WTC11 (cell line): ENCODE measurements around the gene MET. TPM values are rescaled to one million over a fixed set of nuclear protein-coding genes. Genes with fewer than 3 reads are reported as not detected.
A peak's percentile ranks its signal among the peaks of the same experiment; 100 is the strongest.

Source experiments
- ATAC-seq: fragments of 200-7000 bp; cut with Tn5 transposase; 2 replicates; pipeline ENCODE4 v1.10.0; 2021; ENCODE audit warnings: mild to moderate bottlenecking, moderate library complexity
- CTCF ChIA-PET: fragments of 300-600 bp; sonication (Branson Sonifier 250); formaldehyde crosslinking; loops from one replicate; lab custom pipeline; 2021; ENCODE audit warnings: antibody characterized with exemption; lab: Charles Lee
- POLR2A ChIA-PET: fragments of 350-600 bp; sonication (Branson Sonifier 250); formaldehyde crosslinking; loops from one replicate; lab custom pipeline; 2021; ENCODE audit warnings: antibody characterized with exemption; lab: Charles Lee
- DNase-seq: peaks from one replicate; pipeline ENCODE4 v3.0.0; 2021; ENCODE audit warnings: low spot score
- H3K27ac Mint-ChIP-seq: 2 replicates; pipeline ENCODE4 v1.8.0; 2021; ENCODE audit warnings: mixed read lengths
- H3K27me3 Mint-ChIP-seq: 2 replicates; pipeline ENCODE4 v1.8.0; 2021; ENCODE audit warnings: low read depth, mild to moderate bottlenecking, moderate library complexity, mixed read lengths
- H3K36me3 Mint-ChIP-seq: 2 replicates; pipeline ENCODE4 v1.8.0; 2021; ENCODE audit warnings: mixed read lengths
- H3K4me1 Mint-ChIP-seq: 2 replicates; pipeline ENCODE4 v1.8.0; 2022; ENCODE audit warnings: mixed read lengths
- H3K4me3 Mint-ChIP-seq: 2 replicates; pipeline ENCODE4 v1.8.0; 2021; ENCODE audit warnings: mild to moderate bottlenecking, moderate library complexity, mixed read lengths
- H3K9me3 Mint-ChIP-seq: 2 replicates; pipeline ENCODE4 v1.8.0; 2021; ENCODE audit warnings: mixed read lengths
- FOXP1 ChIP-seq: sonication (generic); formaldehyde crosslinking; IDR thresholded peaks from 2 replicates; pipeline ENCODE4 v1.8.0; 2022; ENCODE audit warnings: missing genetic modification reagents, mild to moderate bottlenecking, moderate library complexity, borderline replicate concordance
- GRHL2 ChIP-seq: fragments of 250-450 bp; sonication (Bioruptor Pico); IDR thresholded peaks from 2 replicates; pipeline ENCODE4 v1.8.0; 2022; ENCODE audit warnings: mild to moderate bottlenecking, moderate library complexity; ENCODE audit not compliant: insufficient replicate concordance, severe bottlenecking
- HMGA2 ChIP-seq: fragments of 250-450 bp; sonication (Bioruptor Pico); IDR thresholded peaks from 2 replicates; pipeline ENCODE4 v1.4.0; 2021; ENCODE audit warnings: mild to moderate bottlenecking, moderate library complexity
- KAT7 ChIP-seq: sonication (generic); formaldehyde crosslinking; IDR thresholded peaks from 2 replicates; pipeline ENCODE4 v1.8.1; 2023; ENCODE audit warnings: missing genetic modification reagents, mild to moderate bottlenecking, borderline replicate concordance
- NR3C1 ChIP-seq: sonication (generic); formaldehyde crosslinking; conservative IDR thresholded peaks from 2 replicates; pipeline ENCODE4 v1.8.1; 2023; ENCODE audit warnings: low read depth, mild to moderate bottlenecking, missing genetic modification reagents
- RELA ChIP-seq: sonication (generic); formaldehyde crosslinking; IDR thresholded peaks from 2 replicates; pipeline ENCODE4 v1.8.1; 2022; ENCODE audit warnings: missing genetic modification reagents, mild to moderate bottlenecking, borderline replicate concordance
- SP1 ChIP-seq: sonication (generic); formaldehyde crosslinking; conservative IDR thresholded peaks from 2 replicates; pipeline ENCODE4 v1.8.1; 2022; ENCODE audit warnings: missing genetic modification reagents
- ZBTB21 ChIP-seq: sonication (generic); formaldehyde crosslinking; IDR thresholded peaks from 2 replicates; pipeline ENCODE4 v1.8.1; 2023; ENCODE audit warnings: mild to moderate bottlenecking, missing genetic modification reagents, borderline replicate concordance
- ZNF423 ChIP-seq: fragments of 250-450 bp; sonication (Bioruptor Pico); IDR thresholded peaks from 2 replicates; pipeline ENCODE4 v2.1.2; 2022; ENCODE audit warnings: mild to moderate bottlenecking, moderate library complexity
- total RNA-seq: library from RNA; stranded (reverse); gene quantifications from 3 replicates; pipeline ENCODE4 v1.2.3, GENCODE V29; 2021
- TF ChIP-seq, protein P1 (sequence below): fragments of 200-600 bp; IDR thresholded peaks from 2 replicates; pipeline ENCODE4 v1.8.0; 2022; ENCODE audit warnings: antibody characterized with exemption
- TF ChIP-seq, protein P2 (sequence below): fragments of 250-450 bp; sonication (Bioruptor Pico); IDR thresholded peaks from 2 replicates; pipeline ENCODE4 v1.9.0; 2021; ENCODE audit warnings: moderate library complexity, mild to moderate bottlenecking, inconsistent platforms, borderline replicate concordance
- TF ChIP-seq, protein P3 (sequence below): sonication (generic); formaldehyde crosslinking; IDR thresholded peaks from 2 replicates; pipeline ENCODE4 v1.8.0; 2023; ENCODE audit warnings: missing genetic modification reagents
- TF ChIP-seq, protein P4 (sequence below): sonication (generic); formaldehyde crosslinking; IDR thresholded peaks from 2 replicates; pipeline ENCODE4 v1.8.0; 2023; ENCODE audit warnings: missing genetic modification reagents, mild to moderate bottlenecking, borderline replicate concordance
- TF ChIP-seq, protein P5 (sequence below): sonication (generic); formaldehyde crosslinking; IDR thresholded peaks from 2 replicates; pipeline ENCODE4 v1.8.0; 2022; ENCODE audit warnings: mild to moderate bottlenecking, missing genetic modification reagents
- TF ChIP-seq, protein P6 (sequence below): sonication (generic); formaldehyde crosslinking; IDR thresholded peaks from 2 replicates; pipeline ENCODE4 v1.8.1; 2023; ENCODE audit warnings: mild to moderate bottlenecking, moderate library complexity, missing genetic modification reagents
- TF ChIP-seq, protein P7 (sequence below): sonication (generic); formaldehyde crosslinking; IDR thresholded peaks from 2 replicates; pipeline ENCODE4 v1.8.1; 2023; ENCODE audit warnings: mild to moderate bottlenecking, missing genetic modification reagents
- TF ChIP-seq, protein P8 (sequence below): sonication (generic); formaldehyde crosslinking; IDR thresholded peaks from 2 replicates; pipeline ENCODE4 v1.8.1; 2023; ENCODE audit warnings: mild to moderate bottlenecking, missing genetic modification reagents, moderate library complexity

The MET gene
- total RNA-seq, 1 experiment from 2014 or later = 9.4 TPM

DNA sequence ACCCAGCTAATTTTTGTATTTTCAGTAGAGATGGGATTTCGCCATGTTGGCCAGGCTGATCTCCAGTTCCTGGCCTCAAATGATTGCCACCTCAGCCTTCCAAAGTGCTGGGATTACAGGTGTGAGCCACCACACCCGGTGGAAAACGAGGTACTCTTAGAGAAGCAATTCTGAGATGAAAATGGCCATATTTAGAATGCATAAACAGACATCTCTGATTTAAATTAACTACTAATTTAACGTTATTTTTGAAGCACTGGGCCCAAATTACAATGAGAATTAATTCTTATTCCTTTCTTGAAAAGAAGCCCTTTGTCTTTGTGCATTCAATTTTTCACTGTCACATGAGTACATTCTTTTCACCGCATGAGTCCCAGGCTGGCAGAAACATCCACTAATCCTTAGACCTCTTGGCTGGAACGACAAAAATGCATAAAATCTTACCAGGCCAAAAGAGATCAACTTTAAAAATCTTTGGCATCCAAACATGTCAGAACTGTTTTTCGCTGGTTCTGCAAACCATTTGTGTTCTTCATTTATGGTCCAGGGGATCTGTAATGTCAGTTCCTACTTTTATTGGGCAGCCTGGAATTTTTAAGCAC, 130.2 kb downstream of the MET start:
- H3K27me3 Mint-ChIP-seq = no peaks in the 10 kb centered on the region
- H3K4me3 Mint-ChIP-seq = no peak overlapping the region
- ATAC-seq = no peak
- DNase-seq = no peak
- H3K27ac Mint-ChIP-seq = no peak overlapping the region
- H3K36me3 Mint-ChIP-seq = no peaks in the 10 kb centered on the region
- H3K4me1 Mint-ChIP-seq = peaks cover 19% of the 10 kb centered on the region
- CTCF ChIA-PET = no interaction called here
- H3K9me3 Mint-ChIP-seq = no peaks in the 10 kb centered on the region
- TF ChIP-seq RELA (CRISPR knock-in tag) = no peak
- TF ChIP-seq, protein P1, sequence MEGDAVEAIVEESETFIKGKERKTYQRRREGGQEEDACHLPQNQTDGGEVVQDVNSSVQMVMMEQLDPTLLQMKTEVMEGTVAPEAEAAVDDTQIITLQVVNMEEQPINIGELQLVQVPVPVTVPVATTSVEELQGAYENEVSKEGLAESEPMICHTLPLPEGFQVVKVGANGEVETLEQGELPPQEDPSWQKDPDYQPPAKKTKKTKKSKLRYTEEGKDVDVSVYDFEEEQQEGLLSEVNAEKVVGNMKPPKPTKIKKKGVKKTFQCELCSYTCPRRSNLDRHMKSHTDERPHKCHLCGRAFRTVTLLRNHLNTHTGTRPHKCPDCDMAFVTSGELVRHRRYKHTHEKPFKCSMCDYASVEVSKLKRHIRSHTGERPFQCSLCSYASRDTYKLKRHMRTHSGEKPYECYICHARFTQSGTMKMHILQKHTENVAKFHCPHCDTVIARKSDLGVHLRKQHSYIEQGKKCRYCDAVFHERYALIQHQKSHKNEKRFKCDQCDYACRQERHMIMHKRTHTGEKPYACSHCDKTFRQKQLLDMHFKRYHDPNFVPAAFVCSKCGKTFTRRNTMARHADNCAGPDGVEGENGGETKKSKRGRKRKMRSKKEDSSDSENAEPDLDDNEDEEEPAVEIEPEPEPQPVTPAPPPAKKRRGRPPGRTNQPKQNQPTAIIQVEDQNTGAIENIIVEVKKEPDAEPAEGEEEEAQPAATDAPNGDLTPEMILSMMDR = no peak
- no peak for TF ChIP-seq ZBTB21 (CRISPR knock-in tag)
- TF ChIP-seq FOXP1 = no peak
- TF ChIP-seq NR3C1 (CRISPR knock-in tag) = no peak
- no peak for TF ChIP-seq KAT7 (CRISPR knock-in tag)
- POLR2A ChIA-PET = no interaction called here

DNA sequence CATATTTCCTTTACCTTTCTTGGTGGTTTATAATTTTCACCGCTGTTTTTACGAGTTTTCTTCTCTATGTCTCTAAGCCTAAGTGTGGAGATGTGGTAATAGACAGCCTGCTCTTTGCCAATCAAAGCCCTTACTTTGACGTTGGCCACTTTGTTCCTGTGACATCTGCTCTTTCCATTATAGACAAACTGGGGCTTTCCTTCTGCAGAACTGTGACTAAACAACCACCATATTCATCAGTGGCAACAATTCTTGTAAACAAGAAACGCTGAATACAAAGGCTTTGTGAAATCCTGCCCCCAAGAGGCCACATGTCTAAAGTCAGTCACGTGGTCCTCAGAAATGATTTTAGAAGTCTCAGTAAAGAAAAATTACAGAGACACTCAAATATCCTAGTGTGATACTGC, 130.8 kb downstream of the MET start:
- Mint-ChIP-seq H3K4me1 (peaks cover 19% of the 10 kb centered on the region), H3K9me3 (no peaks in the 10 kb centered on the region), H3K36me3 (no peaks in the 10 kb centered on the region), H3K27ac (peak overlapping the region; percentile 89; the same call in 1 of the 2 replicates), H3K27me3 (no peaks in the 10 kb centered on the region), H3K4me3 (no peak overlapping the region)
- ATAC-seq = peak; percentile 43
- POLR2A ChIA-PET = no interaction called here
- DNase-seq = no peak
- CTCF ChIA-PET = no interaction called here
- TF ChIP-seq GRHL2 (CRISPR knock-in tag) = no peak
- TF ChIP-seq, protein P2, sequence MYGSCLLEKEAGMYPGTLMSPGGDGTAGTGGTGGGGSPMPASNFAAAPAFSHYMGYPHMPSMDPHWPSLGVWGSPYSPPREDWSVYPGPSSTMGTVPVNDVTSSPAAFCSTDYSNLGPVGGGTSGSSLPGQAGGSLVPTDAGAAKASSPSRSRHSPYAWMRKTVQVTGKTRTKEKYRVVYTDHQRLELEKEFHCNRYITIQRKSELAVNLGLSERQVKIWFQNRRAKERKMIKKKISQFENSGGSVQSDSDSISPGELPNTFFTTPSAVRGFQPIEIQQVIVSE (CRISPR knock-in tag) = no peak
- no peak for TF ChIP-seq ZNF423
- TF ChIP-seq, protein P3, sequence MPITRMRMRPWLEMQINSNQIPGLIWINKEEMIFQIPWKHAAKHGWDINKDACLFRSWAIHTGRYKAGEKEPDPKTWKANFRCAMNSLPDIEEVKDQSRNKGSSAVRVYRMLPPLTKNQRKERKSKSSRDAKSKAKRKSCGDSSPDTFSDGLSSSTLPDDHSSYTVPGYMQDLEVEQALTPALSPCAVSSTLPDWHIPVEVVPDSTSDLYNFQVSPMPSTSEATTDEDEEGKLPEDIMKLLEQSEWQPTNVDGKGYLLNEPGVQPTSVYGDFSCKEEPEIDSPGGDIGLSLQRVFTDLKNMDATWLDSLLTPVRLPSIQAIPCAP (CRISPR knock-in tag) = no peak
- no peak for TF ChIP-seq RELA (CRISPR knock-in tag)
- TF ChIP-seq, protein P4, sequence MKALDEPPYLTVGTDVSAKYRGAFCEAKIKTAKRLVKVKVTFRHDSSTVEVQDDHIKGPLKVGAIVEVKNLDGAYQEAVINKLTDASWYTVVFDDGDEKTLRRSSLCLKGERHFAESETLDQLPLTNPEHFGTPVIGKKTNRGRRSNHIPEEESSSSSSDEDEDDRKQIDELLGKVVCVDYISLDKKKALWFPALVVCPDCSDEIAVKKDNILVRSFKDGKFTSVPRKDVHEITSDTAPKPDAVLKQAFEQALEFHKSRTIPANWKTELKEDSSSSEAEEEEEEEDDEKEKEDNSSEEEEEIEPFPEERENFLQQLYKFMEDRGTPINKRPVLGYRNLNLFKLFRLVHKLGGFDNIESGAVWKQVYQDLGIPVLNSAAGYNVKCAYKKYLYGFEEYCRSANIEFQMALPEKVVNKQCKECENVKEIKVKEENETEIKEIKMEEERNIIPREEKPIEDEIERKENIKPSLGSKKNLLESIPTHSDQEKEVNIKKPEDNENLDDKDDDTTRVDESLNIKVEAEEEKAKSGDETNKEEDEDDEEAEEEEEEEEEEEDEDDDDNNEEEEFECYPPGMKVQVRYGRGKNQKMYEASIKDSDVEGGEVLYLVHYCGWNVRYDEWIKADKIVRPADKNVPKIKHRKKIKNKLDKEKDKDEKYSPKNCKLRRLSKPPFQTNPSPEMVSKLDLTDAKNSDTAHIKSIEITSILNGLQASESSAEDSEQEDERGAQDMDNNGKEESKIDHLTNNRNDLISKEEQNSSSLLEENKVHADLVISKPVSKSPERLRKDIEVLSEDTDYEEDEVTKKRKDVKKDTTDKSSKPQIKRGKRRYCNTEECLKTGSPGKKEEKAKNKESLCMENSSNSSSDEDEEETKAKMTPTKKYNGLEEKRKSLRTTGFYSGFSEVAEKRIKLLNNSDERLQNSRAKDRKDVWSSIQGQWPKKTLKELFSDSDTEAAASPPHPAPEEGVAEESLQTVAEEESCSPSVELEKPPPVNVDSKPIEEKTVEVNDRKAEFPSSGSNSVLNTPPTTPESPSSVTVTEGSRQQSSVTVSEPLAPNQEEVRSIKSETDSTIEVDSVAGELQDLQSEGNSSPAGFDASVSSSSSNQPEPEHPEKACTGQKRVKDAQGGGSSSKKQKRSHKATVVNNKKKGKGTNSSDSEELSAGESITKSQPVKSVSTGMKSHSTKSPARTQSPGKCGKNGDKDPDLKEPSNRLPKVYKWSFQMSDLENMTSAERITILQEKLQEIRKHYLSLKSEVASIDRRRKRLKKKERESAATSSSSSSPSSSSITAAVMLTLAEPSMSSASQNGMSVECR (CRISPR knock-in tag) = no peak
- no peak for TF ChIP-seq HMGA2 (CRISPR knock-in tag)
- TF ChIP-seq, protein P5, sequence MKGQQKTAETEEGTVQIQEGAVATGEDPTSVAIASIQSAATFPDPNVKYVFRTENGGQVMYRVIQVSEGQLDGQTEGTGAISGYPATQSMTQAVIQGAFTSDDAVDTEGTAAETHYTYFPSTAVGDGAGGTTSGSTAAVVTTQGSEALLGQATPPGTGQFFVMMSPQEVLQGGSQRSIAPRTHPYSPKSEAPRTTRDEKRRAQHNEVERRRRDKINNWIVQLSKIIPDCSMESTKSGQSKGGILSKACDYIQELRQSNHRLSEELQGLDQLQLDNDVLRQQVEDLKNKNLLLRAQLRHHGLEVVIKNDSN (CRISPR knock-in tag) = peak; percentile 90
- TF ChIP-seq, protein P6, sequence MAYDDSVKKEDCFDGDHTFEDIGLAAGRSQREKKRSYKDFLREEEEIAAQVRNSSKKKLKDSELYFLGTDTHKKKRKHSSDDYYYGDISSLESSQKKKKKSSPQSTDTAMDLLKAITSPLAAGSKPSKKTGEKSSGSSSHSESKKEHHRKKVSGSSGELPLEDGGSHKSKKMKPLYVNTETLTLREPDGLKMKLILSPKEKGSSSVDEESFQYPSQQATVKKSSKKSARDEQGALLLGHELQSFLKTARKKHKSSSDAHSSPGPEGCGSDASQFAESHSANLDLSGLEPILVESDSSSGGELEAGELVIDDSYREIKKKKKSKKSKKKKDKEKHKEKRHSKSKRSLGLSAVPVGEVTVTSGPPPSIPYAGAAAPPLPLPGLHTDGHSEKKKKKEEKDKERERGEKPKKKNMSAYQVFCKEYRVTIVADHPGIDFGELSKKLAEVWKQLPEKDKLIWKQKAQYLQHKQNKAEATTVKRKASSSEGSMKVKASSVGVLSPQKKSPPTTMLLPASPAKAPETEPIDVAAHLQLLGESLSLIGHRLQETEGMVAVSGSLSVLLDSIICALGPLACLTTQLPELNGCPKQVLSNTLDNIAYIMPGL (CRISPR knock-in tag) = no peak
- TF ChIP-seq, protein P7, sequence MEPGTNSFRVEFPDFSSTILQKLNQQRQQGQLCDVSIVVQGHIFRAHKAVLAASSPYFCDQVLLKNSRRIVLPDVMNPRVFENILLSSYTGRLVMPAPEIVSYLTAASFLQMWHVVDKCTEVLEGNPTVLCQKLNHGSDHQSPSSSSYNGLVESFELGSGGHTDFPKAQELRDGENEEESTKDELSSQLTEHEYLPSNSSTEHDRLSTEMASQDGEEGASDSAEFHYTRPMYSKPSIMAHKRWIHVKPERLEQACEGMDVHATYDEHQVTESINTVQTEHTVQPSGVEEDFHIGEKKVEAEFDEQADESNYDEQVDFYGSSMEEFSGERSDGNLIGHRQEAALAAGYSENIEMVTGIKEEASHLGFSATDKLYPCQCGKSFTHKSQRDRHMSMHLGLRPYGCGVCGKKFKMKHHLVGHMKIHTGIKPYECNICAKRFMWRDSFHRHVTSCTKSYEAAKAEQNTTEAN = no peak
- no peak for TF ChIP-seq SP1 (CRISPR knock-in tag)
- TF ChIP-seq, protein P1 = peak; percentile 27
- TF ChIP-seq, protein P8, sequence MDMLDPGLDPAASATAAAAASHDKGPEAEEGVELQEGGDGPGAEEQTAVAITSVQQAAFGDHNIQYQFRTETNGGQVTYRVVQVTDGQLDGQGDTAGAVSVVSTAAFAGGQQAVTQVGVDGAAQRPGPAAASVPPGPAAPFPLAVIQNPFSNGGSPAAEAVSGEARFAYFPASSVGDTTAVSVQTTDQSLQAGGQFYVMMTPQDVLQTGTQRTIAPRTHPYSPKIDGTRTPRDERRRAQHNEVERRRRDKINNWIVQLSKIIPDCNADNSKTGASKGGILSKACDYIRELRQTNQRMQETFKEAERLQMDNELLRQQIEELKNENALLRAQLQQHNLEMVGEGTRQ (CRISPR knock-in tag) = peak; percentile 89
